ENCODE data around the gene TNRC18.

DNA sequence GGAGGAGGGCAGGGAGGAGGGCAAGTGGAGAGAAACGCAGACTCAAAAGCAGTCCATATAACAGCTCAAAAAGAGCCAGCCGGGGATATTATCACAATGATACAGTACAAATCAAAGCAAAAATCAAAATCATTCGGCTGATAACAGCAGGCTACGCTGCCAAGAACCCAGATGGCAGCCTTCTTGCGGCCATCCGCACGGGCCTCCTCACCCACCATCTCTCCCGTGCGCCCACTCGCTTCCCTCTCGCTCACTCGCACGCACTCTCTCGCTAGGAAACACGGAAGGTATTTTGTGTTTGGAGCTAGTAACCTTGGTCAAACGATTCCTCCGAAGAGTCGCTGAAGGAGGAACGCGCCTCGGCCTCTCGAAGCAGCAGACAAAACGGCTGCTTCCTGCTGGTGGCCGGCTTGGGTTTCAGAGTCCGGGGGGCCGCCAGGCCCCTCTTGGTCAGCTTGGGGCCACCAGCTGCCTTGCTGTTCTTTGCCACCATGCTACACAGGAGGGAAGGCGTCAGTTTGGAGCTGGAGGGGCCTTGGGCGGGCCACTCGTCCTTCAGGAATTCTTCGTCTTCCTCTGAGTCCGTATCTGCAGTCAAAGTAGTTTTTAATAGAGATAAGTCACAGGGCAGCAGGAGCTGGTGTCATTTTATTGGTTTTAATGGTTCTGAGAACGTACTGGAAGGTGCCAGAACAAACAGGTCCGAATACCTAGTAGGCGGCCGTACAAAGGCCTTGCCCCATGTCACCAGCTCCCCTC is 71.9 kb downstream of the TNRC18 start:
- no peak for TF ChIP-seq MXI1 (conservative IDR thresholded peaks at IDR 0.05; ENCODE audit: poor library complexity, severe bottlenecking)
- TF ChIP-seq EP300 (conservative IDR thresholded peaks at IDR 0.05; ENCODE audit: poor library complexity, severe bottlenecking): no peak
- TF ChIP-seq CTCF (IDR thresholded peaks at IDR 0.05; ENCODE audit: poor library complexity, severe bottlenecking): no peak
- TF ChIP-seq SMC3 (conservative IDR thresholded peaks at IDR 0.05; ENCODE audit: poor library complexity): no peak
- no peak for TF ChIP-seq EZH2 (IDR thresholded peaks at IDR 0.05; ENCODE audit: borderline replicate concordance, insufficient read depth, low read length, poor library complexity, severe bottlenecking)
- no peak for TF ChIP-seq POLR2AphosphoS5 (IDR thresholded peaks at IDR 0.05)
- TF ChIP-seq TAF1 (IDR thresholded peaks at IDR 0.05; ENCODE audit: low read depth): no peak
- TF ChIP-seq REST (IDR thresholded peaks at IDR 0.05; ENCODE audit: borderline replicate concordance): no peak
- TF ChIP-seq RAD21 (conservative IDR thresholded peaks at IDR 0.05): no peak
